Stimulated activated CD4-positive, alpha-beta T cell treated with anti-CD3 and anti-CD28 coated beads, Interleukin-4, amount 100 ng/mL, for 4 hours (primary cell): Measurements from ENCODE around the gene HDAC7.

Experiments
- DNase-seq, 2 experiments: peaks; one replicate each; pipeline ENCODE4 v3.0.0-alpha.2; 2020

HDAC7 gene

DNA sequence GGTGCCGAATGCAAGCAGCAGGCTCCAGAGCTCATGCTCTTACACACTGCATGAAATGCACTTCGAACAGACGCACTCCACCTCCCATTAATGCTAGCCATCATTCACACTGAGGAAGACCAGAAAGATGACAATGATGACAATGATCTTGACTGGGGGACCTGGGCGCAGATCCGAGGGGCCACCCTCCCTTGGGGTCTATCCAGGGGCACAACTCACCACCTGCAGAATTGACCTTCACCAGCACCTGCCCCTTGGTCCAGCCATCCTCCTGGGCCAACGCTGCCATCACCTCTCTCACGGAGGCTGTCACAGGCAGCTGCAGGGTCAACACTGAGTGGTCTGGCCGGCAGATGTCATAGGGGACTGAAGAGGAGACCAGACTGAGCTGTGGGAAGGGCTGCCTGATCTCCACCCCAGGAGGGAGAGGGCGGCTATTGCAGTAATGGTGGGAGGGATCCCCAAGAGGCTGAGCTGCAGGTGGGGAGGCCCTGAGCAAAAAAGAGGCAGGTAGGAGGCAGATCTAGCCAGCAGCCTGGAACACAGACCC, 76.3 kb downstream of the HDAC7 start:
- DNase-seq = no peak

DNA sequence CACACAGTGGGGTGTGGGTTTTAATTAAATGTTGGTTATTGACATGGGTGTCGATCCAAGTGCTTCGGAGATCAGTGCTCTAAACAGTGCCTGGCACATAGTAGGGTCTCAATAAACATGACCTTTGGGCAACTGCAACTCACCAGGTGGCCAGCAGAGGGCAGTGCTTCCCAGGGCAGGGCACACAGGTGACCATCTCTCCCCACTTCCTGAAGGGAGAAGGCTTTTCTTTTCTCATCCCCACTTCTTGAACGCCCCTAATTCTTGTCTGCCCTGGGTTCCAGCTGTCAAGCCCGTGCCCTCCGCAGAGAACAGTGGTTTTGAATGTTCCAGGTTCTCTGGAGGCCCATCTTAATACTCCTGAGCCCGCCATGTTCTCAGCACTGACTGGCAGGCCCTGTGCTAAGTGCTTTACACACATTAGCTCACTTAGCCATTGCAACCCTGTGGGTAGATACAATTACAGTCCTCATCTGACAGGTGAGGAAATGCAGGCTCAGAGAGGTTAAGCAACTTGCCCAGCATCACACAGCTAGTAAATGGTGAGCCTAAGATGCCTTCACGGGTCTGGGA, 77.4 kb downstream of the HDAC7 start:
- peak; percentile 61 to 73 for DNase-seq

DNA sequence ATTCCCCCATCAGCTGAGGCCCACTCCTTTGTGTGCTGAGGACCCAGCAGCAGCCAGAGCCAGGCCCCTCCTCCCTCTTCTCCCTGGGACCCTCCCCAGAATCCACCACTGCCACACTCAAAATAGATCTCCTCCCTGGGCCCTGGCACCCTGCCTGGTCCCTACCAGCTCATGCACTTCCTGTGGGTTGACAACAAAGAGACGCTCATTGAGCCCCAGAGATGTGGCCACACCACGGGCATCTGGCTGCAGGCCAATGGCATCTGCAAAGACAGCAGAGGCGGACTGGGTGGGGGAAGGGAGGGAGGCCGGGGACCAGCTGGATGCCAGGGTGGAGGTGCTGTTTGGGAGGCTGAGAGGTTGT, 78.4 kb downstream of the HDAC7 start:
- peak; percentile 29 to 34 for DNase-seq

- DNase-seq = no peak
Observed at GRCh38 chr12:47740606-47741339, 78.9 kb downstream of the HDAC7 start.

- DNase-seq = no peak
Observed at GRCh38 chr12:47739979-47740378, 79.7 kb downstream of the HDAC7 start.

GRCh38 chr12:47739297-47739696, 80.4 kb downstream of the HDAC7 start:
- DNase-seq = no peak

DNA sequence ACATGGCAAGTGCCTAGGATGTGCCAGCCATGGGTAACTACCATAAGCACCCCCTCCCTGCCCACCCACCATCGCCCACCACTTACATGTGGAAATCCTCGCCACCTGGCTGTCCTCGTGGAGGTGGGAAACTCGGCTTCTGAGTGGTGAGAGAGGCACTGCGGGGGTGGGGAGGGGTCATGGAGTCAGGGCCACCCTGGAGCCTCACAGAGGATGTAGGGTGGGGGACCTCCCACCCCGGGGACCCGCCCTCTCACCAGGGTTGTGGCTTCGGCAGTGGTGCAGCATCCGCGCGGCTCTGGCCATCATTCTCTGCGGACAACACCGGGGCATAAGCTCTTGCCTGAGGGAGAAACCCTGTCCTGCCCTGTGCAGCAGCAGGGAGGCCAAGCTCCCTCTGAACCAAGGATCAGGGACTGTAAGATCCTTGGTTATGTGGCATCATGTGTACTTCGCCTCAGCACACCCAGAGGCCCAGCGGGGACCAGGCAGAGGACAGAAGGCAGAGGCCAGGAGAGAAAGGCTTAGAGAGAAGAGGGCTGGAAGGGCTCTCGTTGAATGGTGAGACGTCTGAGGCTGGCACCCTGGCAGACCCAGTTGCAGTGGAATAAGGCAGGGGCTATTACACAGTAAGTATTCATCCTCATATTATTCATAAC, 81.6 kb downstream of the HDAC7 start:
- no peak for DNase-seq

GRCh38 chr12:47736877-47737676, 82.6 kb downstream of the HDAC7 start:
- DNase-seq = no peak

- no peak for DNase-seq
Observed at GRCh38 chr12:47736216-47736615, 83.5 kb downstream of the HDAC7 start.

DNA sequence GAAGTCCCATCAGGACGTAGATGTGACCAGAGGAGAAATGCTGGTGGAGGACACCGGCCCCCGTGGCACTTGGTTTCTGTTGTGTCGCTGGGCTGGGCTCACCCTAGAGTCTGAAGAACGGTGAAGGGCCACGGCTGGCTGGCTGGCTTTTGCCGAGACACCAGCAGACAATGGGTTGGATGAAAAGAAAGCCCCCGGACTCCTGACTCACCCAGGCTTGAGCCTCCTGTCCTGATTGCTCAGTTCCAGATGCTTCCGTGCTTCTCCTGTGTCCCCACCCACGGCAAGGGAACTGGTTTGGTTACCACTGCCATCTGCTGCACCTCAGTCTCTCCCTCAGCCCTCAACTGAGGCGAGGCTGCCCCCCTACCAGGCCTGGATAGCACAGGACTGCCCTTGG, 84.1 kb downstream of the HDAC7 start:
- no peak for DNase-seq

GRCh38 chr12:47734725-47735480, 84.8 kb downstream of the HDAC7 start:
- DNase-seq = no peak

DNA sequence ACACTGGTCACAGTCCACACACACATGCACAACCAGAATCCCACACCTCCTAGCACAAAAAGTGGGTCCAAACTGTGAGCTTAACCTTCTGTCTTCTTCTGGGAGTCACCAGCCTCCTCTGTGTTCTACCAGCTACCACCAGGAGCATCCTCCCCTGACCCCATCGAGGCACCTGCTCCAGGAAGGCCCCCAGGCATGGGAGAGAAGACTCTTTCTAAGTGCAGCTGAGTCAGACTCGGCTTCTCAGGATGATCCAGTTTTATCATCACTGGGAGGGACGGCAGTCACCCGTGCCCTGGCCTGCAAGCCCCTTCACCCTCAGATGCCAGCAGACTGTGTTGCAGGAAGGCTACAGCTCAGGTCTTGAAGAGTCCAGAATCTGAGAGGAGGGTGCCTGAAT, 86.6 kb downstream of the HDAC7 start:
- no peak for DNase-seq
